Measurements from ENCODE around the gene SEPSECS. TPM values are rescaled to one million over a fixed set of nuclear protein-coding genes. Genes with fewer than 3 reads are reported as not detected.
A peak's percentile ranks its signal among the peaks of the same experiment; 100 is the strongest.

The SEPSECS gene
- total RNA-seq, 1 experiment from 2014 or later = 9.1 TPM

GRCh38 chr4:25177147-25177546, 16.9 kb upstream of the SEPSECS start:
- H3K27me3 ChIP-seq (ENCODE audit: insufficient read depth, low read depth) = no peaks in the 10 kb centered on the region
- H4K20me1 ChIP-seq (ENCODE audit: insufficient read depth) = no peaks in the 10 kb centered on the region
- ChIA-PET CTCF (no interaction called here), POLR2A (ENCODE audit: unreplicated experiment) (interaction anchor here (0.6 kb wide), 1 partner anchor 15 kb away, joined by 7 read pairs; no protein-coding TSS in a partner anchor)
- no peak for DNase-seq
- no peaks in the 10 kb centered on the region for H3K9me2 ChIP-seq (ENCODE audit: insufficient read depth)
- H3K4me2 ChIP-seq = no peak overlapping the region
- H2AFZ ChIP-seq = no peak overlapping the region
- TF ChIP-seq EZH2 (IDR thresholded peaks at IDR 0.05; ENCODE audit: low read depth) = no peak
- TF ChIP-seq CTCF (conservative IDR thresholded peaks at IDR 0.05) = no peak
- no peaks in the 10 kb centered on the region for H3K36me3 ChIP-seq (ENCODE audit: low read depth)
- H3K27ac ChIP-seq = no peak overlapping the region
- no peaks in the 10 kb centered on the region for H3K79me2 ChIP-seq (ENCODE audit: low read depth)
- H3K4me1 ChIP-seq (replicated peaks; ENCODE audit: insufficient read depth) = peaks cover 24% of the 10 kb centered on the region
- intact Hi-C loops (cut with micrococcal nuclease; ENCODE audit: unreplicated experiment) = no loop called here
- H3F3A ChIP-seq (ENCODE audit: insufficient read depth, low read depth) = peaks cover 18% of the 10 kb centered on the region; the same call in 1 of the 2 replicates
- BruUV-seq (replicated peaks) = no TSS peak
- no peak overlapping the region for H3K4me3 ChIP-seq
- H3K9me3 ChIP-seq (ENCODE audit: insufficient read depth, low read depth) = no peaks in the 10 kb centered on the region

- TF ChIP-seq CTCF (conservative IDR thresholded peaks at IDR 0.05) (no peak), EZH2 (IDR thresholded peaks at IDR 0.05; ENCODE audit: low read depth) (no peak)
- no peaks in the 10 kb centered on the region for H3K36me3 ChIP-seq (ENCODE audit: low read depth)
- H3K4me3 ChIP-seq = no peak overlapping the region
- POLR2A ChIA-PET (ENCODE audit: unreplicated experiment) = no interaction called here
- CTCF ChIA-PET = no interaction called here
- no peaks in the 10 kb centered on the region for H3K9me3 ChIP-seq (ENCODE audit: insufficient read depth, low read depth)
- intact Hi-C loops (cut with micrococcal nuclease; ENCODE audit: unreplicated experiment) = no loop called here
- H3K4me1 ChIP-seq (replicated peaks; ENCODE audit: insufficient read depth) = peaks cover 24% of the 10 kb centered on the region
- peak overlapping the region; percentile 70 for H3K27ac ChIP-seq
- H4K20me1 ChIP-seq (ENCODE audit: insufficient read depth) = no peaks in the 10 kb centered on the region
- H3K4me2 ChIP-seq = 0 out of 2 replicates have a peak overlapping the region, but pooled peaks have one; percentile 10
- peak; percentile 32 to 51 for DNase-seq
- H3K27me3 ChIP-seq (ENCODE audit: insufficient read depth, low read depth) = no peaks in the 10 kb centered on the region
- H2AFZ ChIP-seq = no peak overlapping the region
- no TSS peak for BruUV-seq (replicated peaks)
- peaks cover 18% of the 10 kb centered on the region; the same call in 1 of the 2 replicates for H3F3A ChIP-seq (ENCODE audit: insufficient read depth, low read depth)
- H3K79me2 ChIP-seq (ENCODE audit: low read depth) = no peaks in the 10 kb centered on the region
- H3K9me2 ChIP-seq (ENCODE audit: insufficient read depth) = no peaks in the 10 kb centered on the region
Observed at GRCh38 chr4:25174674-25175073, 14.4 kb upstream of the SEPSECS start.

- intact Hi-C loops (cut with micrococcal nuclease; ENCODE audit: unreplicated experiment) = no loop called here
- H3K79me2 ChIP-seq (ENCODE audit: low read depth) = no peaks in the 10 kb centered on the region
- no peaks in the 10 kb centered on the region for H3K9me2 ChIP-seq (ENCODE audit: insufficient read depth)
- H3K27me3 ChIP-seq (ENCODE audit: insufficient read depth, low read depth) = no peaks in the 10 kb centered on the region
- POLR2A ChIA-PET (ENCODE audit: unreplicated experiment) = interaction anchor here (0.6 kb wide), 1 partner anchor 67 kb away, joined by 6 read pairs; no protein-coding TSS in a partner anchor
- H3K4me3 ChIP-seq = no peak overlapping the region
- no TSS peak for BruUV-seq (replicated peaks)
- no peak overlapping the region for H2AFZ ChIP-seq
- CTCF ChIA-PET = interaction anchor here (0.6 kb wide), 1 partner anchor 12 kb away, joined by 5 read pairs; no protein-coding TSS in a partner anchor
- peaks cover 18% of the 10 kb centered on the region; the same call in 1 of the 2 replicates for H3F3A ChIP-seq (ENCODE audit: insufficient read depth, low read depth)
- peaks cover 24% of the 10 kb centered on the region for H3K4me1 ChIP-seq (replicated peaks; ENCODE audit: insufficient read depth)
- no peak for TF ChIP-seq CTCF (conservative IDR thresholded peaks at IDR 0.05)
- no peak for TF ChIP-seq EZH2 (IDR thresholded peaks at IDR 0.05; ENCODE audit: low read depth)
- H3K9me3 ChIP-seq (ENCODE audit: insufficient read depth, low read depth) = no peaks in the 10 kb centered on the region
- no peaks in the 10 kb centered on the region for H3K36me3 ChIP-seq (ENCODE audit: low read depth)
- H3K4me2 ChIP-seq = 0 out of 2 replicates have a peak overlapping the region, but pooled peaks have one; percentile 17
- peak overlapping the region; percentile 70 for H3K27ac ChIP-seq
- peak; percentile 44 to 92 for DNase-seq
- H4K20me1 ChIP-seq (ENCODE audit: insufficient read depth) = no peaks in the 10 kb centered on the region
Observed at GRCh38 chr4:25172961-25173915, 13.0 kb upstream of the SEPSECS start.
